HepG2 (cell line): ENCODE measurements around the gene MFAP2.

Experiments
- CBX2 ChIP-seq, 2 experiments: fragments of 200-600 bp in 1 of 2; sonication (generic); formaldehyde crosslinking in 1 of 2; IDR thresholded peaks; 2 replicates each; pipeline versions ENCODE4 v1.7.0 to v1.8.1; 2018 to 2022; ENCODE audit warnings: low read depth in 2 of 2, low read length in 1 of 2, mild to moderate bottlenecking in 1 of 2, missing genetic modification reagents in 1 of 2
- MYC ChIP-seq: sonication (generic); formaldehyde crosslinking; IDR thresholded peaks from 2 replicates; pipeline ENCODE4 v1.9.0; 2021; ENCODE audit warnings: missing genetic modification reagents, borderline replicate concordance
- NFYB ChIP-seq: sonication (generic); formaldehyde crosslinking; IDR thresholded peaks from 2 replicates; pipeline ENCODE4 v1.4.0; 2020; ENCODE audit warnings: missing genetic modification reagents
- POLR2A ChIP-seq, 2 experiments: IDR thresholded peaks; 2 replicates each; pipeline ENCODE4 v1.6.1; 2011; ENCODE audit warnings: low read depth in 2 of 2, low read length in 2 of 2, mild to moderate bottlenecking in 1 of 2, moderate library complexity in 1 of 2; ENCODE audit not compliant: insufficient read depth in 1 of 2

- TF ChIP-seq MYC (CRISPR knock-in tag) (no peak), NFYB (no peak), CBX2 (IDR thresholded peaks at IDR 0.05; ENCODE audit: low read depth, low read length) (no peak), CBX2 (CRISPR knock-in tag; IDR thresholded peaks at IDR 0.05; ENCODE audit: low read depth) (no peak), POLR2A (IDR thresholded peaks at IDR 0.05; ENCODE audit: insufficient read depth in 1 of 2, low read depth in 2 of 2, low read length in 2 of 2) (no peak)
Observed at GRCh38 chr1:16954579-16954978, 25.8 kb downstream of the MFAP2 start.
